Measurements from ENCODE around the gene IGF1R.

DNA sequence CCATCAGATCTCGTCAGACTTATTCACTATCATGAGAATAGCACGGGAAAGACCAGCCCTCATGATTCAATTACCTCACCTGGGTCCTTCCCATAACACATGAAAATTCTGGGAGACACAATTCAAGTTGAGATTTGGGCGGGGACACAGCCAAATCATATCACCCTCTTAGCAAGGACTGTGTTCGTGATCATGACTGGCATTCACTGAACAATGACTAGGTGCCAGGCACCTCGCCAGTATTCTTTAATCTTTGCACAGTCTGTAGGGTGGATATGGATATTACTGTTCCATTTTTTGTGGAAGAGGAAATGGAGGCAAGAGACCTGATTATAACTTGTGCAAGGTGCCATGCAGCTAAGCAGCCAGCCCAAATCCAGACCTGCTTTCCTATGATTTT, 77.5 kb downstream of the IGF1R start:
- no peak for TF ChIP-seq POLR2A (IDR thresholded peaks at IDR 0.05)
- TF ChIP-seq, protein P1, sequence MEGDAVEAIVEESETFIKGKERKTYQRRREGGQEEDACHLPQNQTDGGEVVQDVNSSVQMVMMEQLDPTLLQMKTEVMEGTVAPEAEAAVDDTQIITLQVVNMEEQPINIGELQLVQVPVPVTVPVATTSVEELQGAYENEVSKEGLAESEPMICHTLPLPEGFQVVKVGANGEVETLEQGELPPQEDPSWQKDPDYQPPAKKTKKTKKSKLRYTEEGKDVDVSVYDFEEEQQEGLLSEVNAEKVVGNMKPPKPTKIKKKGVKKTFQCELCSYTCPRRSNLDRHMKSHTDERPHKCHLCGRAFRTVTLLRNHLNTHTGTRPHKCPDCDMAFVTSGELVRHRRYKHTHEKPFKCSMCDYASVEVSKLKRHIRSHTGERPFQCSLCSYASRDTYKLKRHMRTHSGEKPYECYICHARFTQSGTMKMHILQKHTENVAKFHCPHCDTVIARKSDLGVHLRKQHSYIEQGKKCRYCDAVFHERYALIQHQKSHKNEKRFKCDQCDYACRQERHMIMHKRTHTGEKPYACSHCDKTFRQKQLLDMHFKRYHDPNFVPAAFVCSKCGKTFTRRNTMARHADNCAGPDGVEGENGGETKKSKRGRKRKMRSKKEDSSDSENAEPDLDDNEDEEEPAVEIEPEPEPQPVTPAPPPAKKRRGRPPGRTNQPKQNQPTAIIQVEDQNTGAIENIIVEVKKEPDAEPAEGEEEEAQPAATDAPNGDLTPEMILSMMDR (IDR thresholded peaks at IDR 0.05): no peak

Data from suprapubic skin (tissue), 3 donors.